GM12891 (cell line): ENCODE results near the gene ANKZF1.

Experiments used
- DNase-seq: peaks from one replicate; pipeline ENCODE4 v3.0.0; 2011; ENCODE audit warnings: low spot score; ENCODE audit not compliant: insufficient read length
- FAIRE-seq: peaks from 2 replicates; lab custom pipeline; 2011; peaks lifted over from hg19 to GRCh38; lab: Jason Lieb, UNC
- PAX5 ChIP-seq: IDR thresholded peaks from 2 replicates; pipeline ENCODE4 v1.6.1; 2011; ENCODE audit warnings: low read length, moderate library complexity, mild to moderate bottlenecking; ENCODE audit not compliant: insufficient read depth, severe bottlenecking
- POLR2A ChIP-seq: IDR thresholded peaks from 2 replicates; pipeline ENCODE4 v1.6.1; 2011; ENCODE audit warnings: low read depth, low read length, control low read depth
- POLR2AphosphoS5 ChIP-seq: IDR thresholded peaks from 2 replicates; pipeline ENCODE4 v1.6.1; 2011; ENCODE audit warnings: low read depth, low read length, control low read depth
- POU2F2 ChIP-seq: IDR thresholded peaks from 2 replicates; pipeline ENCODE4 v1.6.1; 2011; ENCODE audit warnings: low read depth, mild to moderate bottlenecking, control low read depth, low read length, moderate library complexity
- SPI1 ChIP-seq: IDR thresholded peaks from 2 replicates; pipeline ENCODE4 v1.6.1; 2011; ENCODE audit warnings: low read depth, low read length, control low read depth
- TAF1 ChIP-seq: IDR thresholded peaks from 2 replicates; pipeline ENCODE4 v1.6.1; 2011; ENCODE audit warnings: low read depth, low read length, control low read depth

The ANKZF1 gene

GRCh38 chr2:219247678-219248642 lies 18.4 kb downstream of the ANKZF1 start:
- TF ChIP-seq PAX5 (no peak), POLR2AphosphoS5 (no peak), SPI1 (no peak), POU2F2 (no peak), TAF1 (no peak), POLR2A (no peak)

GRCh38 chr2:219248845-219249202 lies 19.2 kb downstream of the ANKZF1 start:
- no peak for TF ChIP-seq TAF1
- no peak for TF ChIP-seq POLR2A
- TF ChIP-seq PAX5: no peak
- TF ChIP-seq SPI1: no peak
- no peak for TF ChIP-seq POU2F2
- no peak for TF ChIP-seq POLR2AphosphoS5
- DNase-seq: no peak
- no peak for FAIRE-seq

More at GRCh38 chr2:219247678-219248642, 18.4 kb downstream of the ANKZF1 start:
- DNase-seq (no peak), FAIRE-seq (peak; percentile 16)

DNA sequence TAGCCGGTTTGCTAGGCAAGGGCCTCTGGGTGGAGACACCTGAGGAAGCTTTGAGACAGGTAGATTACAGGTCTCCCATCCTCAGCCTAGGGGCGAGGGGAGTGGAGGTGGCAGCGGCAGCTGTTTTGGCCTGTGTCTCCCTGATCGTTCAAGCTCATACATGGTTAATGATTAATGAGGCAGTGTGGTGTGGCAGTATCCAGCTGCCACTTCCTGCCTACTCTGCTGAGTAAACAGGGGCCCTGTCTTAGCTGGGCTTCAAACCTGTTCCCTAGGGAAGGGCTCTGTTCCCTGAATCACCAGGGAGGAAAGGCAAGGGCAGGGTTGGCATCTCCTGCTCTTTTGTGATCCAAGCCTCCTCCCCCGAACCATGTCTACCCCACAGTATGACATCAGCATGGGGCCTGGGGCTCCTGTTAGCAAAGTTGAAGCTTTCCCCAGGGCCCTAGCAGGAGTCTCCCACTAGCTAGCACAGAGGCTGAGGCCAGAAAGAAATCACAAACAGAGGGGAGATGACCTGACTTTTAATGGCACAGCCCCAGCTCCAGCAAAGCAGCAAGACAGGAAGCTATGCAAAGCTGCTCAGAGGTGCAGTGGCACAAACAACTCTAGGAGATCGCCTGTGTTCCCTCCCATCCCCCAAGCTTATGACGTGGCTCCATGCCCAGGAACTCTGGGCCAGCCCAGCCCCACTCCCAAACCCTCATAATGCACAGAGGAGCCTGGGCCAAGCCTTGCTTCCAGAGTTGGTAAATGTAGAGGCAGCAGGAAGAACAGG lies 19.8 kb downstream of the ANKZF1 start:
- TF ChIP-seq POU2F2: peak; percentile 8
- no peak for TF ChIP-seq SPI1
- no peak for DNase-seq
- FAIRE-seq: peak; percentile 71

GRCh38 chr2:219250049-219250781 lies 20.6 kb downstream of the ANKZF1 start:
- FAIRE-seq: no peak
- TF ChIP-seq POLR2A (no peak), TAF1 (no peak), SPI1 (no peak), POU2F2 (no peak)
- DNase-seq: no peak

DNA sequence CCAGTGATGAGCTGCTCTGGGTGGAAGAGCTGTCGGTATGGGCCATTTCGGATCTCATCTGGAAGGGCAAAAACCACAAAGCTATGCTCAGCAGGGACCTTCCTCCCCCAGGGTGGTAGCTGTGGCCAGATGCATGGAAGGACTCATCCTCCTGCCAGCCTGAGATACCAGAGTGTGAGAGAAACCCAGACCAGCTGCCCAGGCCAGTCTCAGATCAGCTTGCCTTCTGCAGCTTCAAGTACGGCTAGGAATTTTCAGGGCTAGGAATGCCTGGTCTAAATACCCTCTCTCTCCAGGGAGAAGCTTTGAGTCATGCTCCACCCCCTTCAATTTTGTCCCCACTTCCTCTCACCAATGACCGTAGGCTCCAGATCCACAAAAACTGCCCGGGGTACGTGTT lies 22.1 kb downstream of the ANKZF1 start:
- TF ChIP-seq POLR2AphosphoS5: no peak
- TF ChIP-seq POU2F2: no peak
- 0 out of 2 replicates have a peak, but pooled peaks have one; percentile 17 for TF ChIP-seq SPI1
- no peak for TF ChIP-seq TAF1
- TF ChIP-seq POLR2A: no peak
- no peak for TF ChIP-seq PAX5
- FAIRE-seq (no peak), DNase-seq (no peak)

DNA sequence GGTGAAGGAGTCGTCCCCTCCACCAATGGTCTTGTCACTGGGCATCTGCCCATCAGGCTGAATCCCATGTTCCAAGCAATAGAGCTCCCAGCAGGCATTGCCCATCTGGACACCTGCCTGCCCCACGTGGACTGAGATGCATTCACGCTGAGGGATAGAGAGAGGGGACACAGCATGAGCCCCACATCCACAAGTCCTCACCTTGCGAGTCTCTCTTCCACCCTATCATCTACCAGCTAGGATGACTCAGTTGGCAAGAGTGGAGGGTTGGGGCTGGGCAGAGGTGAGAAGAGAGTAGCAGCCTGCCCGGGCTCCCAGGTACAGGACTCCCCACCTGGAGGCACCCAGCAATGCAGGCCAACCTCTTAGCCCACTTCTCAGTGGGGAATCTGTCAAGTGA lies 22.5 kb downstream of the ANKZF1 start:
- FAIRE-seq: peak; percentile 60
- no peak for DNase-seq
- no peak for TF ChIP-seq POLR2A
- TF ChIP-seq PAX5: no peak
- TF ChIP-seq POLR2AphosphoS5: no peak
- no peak for TF ChIP-seq SPI1
- no peak for TF ChIP-seq TAF1
- TF ChIP-seq POU2F2: no peak

GRCh38 chr2:219252570-219252899 lies 22.9 kb downstream of the ANKZF1 start:
- no peak for TF ChIP-seq POU2F2
- TF ChIP-seq PAX5: no peak
- no peak for TF ChIP-seq POLR2AphosphoS5
- TF ChIP-seq SPI1: no peak
- no peak for TF ChIP-seq TAF1
- no peak for TF ChIP-seq POLR2A
- FAIRE-seq (no peak), DNase-seq (no peak)

GRCh38 chr2:219252900-219253752 lies 23.5 kb downstream of the ANKZF1 start, which contains the start of gene TUBA4B:
Gene TUBA4B (plus strand): TSS chr2:219253243. CDS start chr2:219253408, 165 bp downstream.
- no peak for DNase-seq
- no peak for FAIRE-seq
- TF ChIP-seq POLR2A (no peak), SPI1 (peak; percentile 89), POU2F2 (peak; percentile 57; the same call in 1 of the 2 replicates)
